GM21360 (cell line): ENCODE results near the gene LSM10.
A peak's percentile ranks its signal among the peaks of the same experiment; 100 is the strongest.

Experiments
- ATAC-seq: cut with Tn5 transposase; IDR thresholded peaks from one replicate; pipeline ENCODE4 v1.9.1; 2021; ENCODE audit warnings: mild to moderate bottlenecking, moderate library complexity; ENCODE audit not compliant: unreplicated experiment

LSM10 gene

GRCh38 chr1:36385410-36386264, 12.1 kb downstream of the LSM10 start, which contains the start of gene STK40:
STK40 (minus strand) TSS chr1:36385924; CDS start chr1:36361332, 24,592 bp downstream.
- ATAC-seq: peak; percentile 73

GRCh38 chr1:36384542-36385409, 12.9 kb downstream of the LSM10 start:
- no peak for ATAC-seq

GRCh38 chr1:36383240-36383639, 14.5 kb downstream of the LSM10 start:
- ATAC-seq: no peak

GRCh38 chr1:36382669-36383068, 15.0 kb downstream of the LSM10 start:
- ATAC-seq: no peak

GRCh38 chr1:36382231-36382630, 15.5 kb downstream of the LSM10 start:
- ATAC-seq: no peak

- ATAC-seq: no peak
These were observed 16.3 kb downstream of the LSM10 start for GRCh38 chr1:36381405-36381804.

GRCh38 chr1:36380782-36381181, 16.9 kb downstream of the LSM10 start:
- no peak for ATAC-seq

- no peak for ATAC-seq
These were observed 17.5 kb downstream of the LSM10 start for GRCh38 chr1:36380143-36380619.

GRCh38 chr1:36377791-36378492, 19.8 kb downstream of the LSM10 start:
- no peak for ATAC-seq

- no peak for ATAC-seq
These were observed 25.1 kb downstream of the LSM10 start for GRCh38 chr1:36372617-36373016.

- ATAC-seq: no peak
These were observed 28.4 kb downstream of the LSM10 start for GRCh38 chr1:36369061-36369861.

GRCh38 chr1:36367798-36368197, 29.9 kb downstream of the LSM10 start:
- no peak for ATAC-seq

GRCh38 chr1:36367066-36367465, 30.6 kb downstream of the LSM10 start:
- ATAC-seq: no peak

GRCh38 chr1:36366091-36366661, 31.5 kb downstream of the LSM10 start:
- no peak for ATAC-seq

- no peak for ATAC-seq
These were observed 32.3 kb downstream of the LSM10 start for GRCh38 chr1:36365381-36365780.

GRCh38 chr1:36359911-36360550, 37.7 kb downstream of the LSM10 start:
- no peak for ATAC-seq

GRCh38 chr1:36359383-36359782, 38.3 kb downstream of the LSM10 start:
- ATAC-seq: no peak

GRCh38 chr1:36358514-36359084, 39.1 kb downstream of the LSM10 start:
- no peak for ATAC-seq

GRCh38 chr1:36355811-36356210, 41.9 kb downstream of the LSM10 start:
- ATAC-seq: no peak
